SK-N-SH (cell line): ENCODE measurements around the gene NEAT1. TPM values are rescaled to one million over a fixed set of nuclear protein-coding genes. Genes with fewer than 3 reads are reported as not detected.

Source experiments
- CHD2 ChIP-seq: fragments of 150-350 bp; IDR thresholded peaks from 2 replicates; pipeline ENCODE4 v1.6.1; 2018; ENCODE audit warnings: low read length; ENCODE audit not compliant: partially characterized antibody
- EP300 ChIP-seq, 2 experiments: IDR thresholded peaks; 2 replicates each; pipeline versions ENCODE4 v1.4.0 to v1.6.1; 2012; ENCODE audit warnings: borderline replicate concordance in 1 of 2, low read depth in 1 of 2, low read length in 1 of 2
- FOXJ3 ChIP-seq: sonication (generic); formaldehyde crosslinking; IDR thresholded peaks from 2 replicates; pipeline ENCODE4 v1.5.1; 2020; ENCODE audit warnings: mild to moderate bottlenecking, missing genetic modification reagents
- GABPA ChIP-seq: IDR thresholded peaks from 2 replicates; pipeline ENCODE4 v1.4.0; 2012; ENCODE audit warnings: low read depth, mild to moderate bottlenecking
- GATA2 ChIP-seq: sonication (generic); formaldehyde crosslinking; IDR thresholded peaks from 2 replicates; pipeline ENCODE4 v1.5.0; 2020; ENCODE audit warnings: mild to moderate bottlenecking, missing genetic modification reagents
- IRF3 ChIP-seq: fragments of 150-350 bp; IDR thresholded peaks from 2 replicates; pipeline ENCODE4 v1.6.1; 2016; ENCODE audit warnings: mild to moderate bottlenecking, low read depth, low read length
- JUND ChIP-seq: IDR thresholded peaks from 2 replicates; pipeline ENCODE4 v1.4.0; 2012
- MXI1 ChIP-seq: IDR thresholded peaks from 2 replicates; pipeline ENCODE4 v1.6.1; 2012; ENCODE audit warnings: mild to moderate bottlenecking, low read depth, low read length, improper control_type of control experiment
- NFIC ChIP-seq: IDR thresholded peaks from 2 replicates; pipeline ENCODE4 v1.4.0; 2012; ENCODE audit warnings: borderline replicate concordance
- NRF1 ChIP-seq: IDR thresholded peaks from 2 replicates; pipeline ENCODE4 v1.6.1; 2012; ENCODE audit warnings: low read depth, mild to moderate bottlenecking, low read length
- POLR2AphosphoS5 ChIP-seq: IDR thresholded peaks from 2 replicates; pipeline ENCODE4 v1.6.1; 2012; ENCODE audit warnings: low read depth, low read length
- RAD21 ChIP-seq: IDR thresholded peaks from 2 replicates; pipeline ENCODE4 v1.6.1; 2012; ENCODE audit warnings: mild to moderate bottlenecking, low read length
- RCOR1 ChIP-seq: fragments of 150-350 bp; IDR thresholded peaks from 2 replicates; pipeline ENCODE4 v1.6.1; 2017; ENCODE audit warnings: antibody characterized with exemption, low read length
- RFX5 ChIP-seq: IDR thresholded peaks from 2 replicates; pipeline ENCODE4 v1.6.1; 2012; ENCODE audit warnings: mild to moderate bottlenecking, improper control_type of control experiment, low read length
- TAF1 ChIP-seq: IDR thresholded peaks from 2 replicates; pipeline ENCODE4 v1.6.1; 2012; ENCODE audit warnings: low read depth, mild to moderate bottlenecking, low read length, moderate library complexity, borderline replicate concordance
- TCF12 ChIP-seq: IDR thresholded peaks from 2 replicates; pipeline ENCODE4 v1.4.0; 2012
- TEAD4 ChIP-seq: IDR thresholded peaks from 2 replicates; pipeline ENCODE4 v1.4.0; 2012; ENCODE audit warnings: mild to moderate bottlenecking, borderline replicate concordance; ENCODE audit not compliant: insufficient read depth
- USF1 ChIP-seq: IDR thresholded peaks from 2 replicates; pipeline ENCODE4 v1.4.0; 2012; ENCODE audit warnings: low read depth, borderline replicate concordance
- USF2 ChIP-seq: fragments of 150-350 bp; IDR thresholded peaks from 2 replicates; pipeline ENCODE4 v1.6.1; 2017; ENCODE audit warnings: antibody characterized with exemption, low read length, low read depth, borderline replicate concordance
- polyA plus RNA-seq, 3 experiments: library from polyadenylated mRNA; depleted of rRNA; stranded (reverse); fragments of >200 nt; gene quantifications; 2 replicates each; pipeline ENCODE4 v1.2.3, GENCODE V29; 2012
- TF ChIP-seq, protein P1 (sequence below): IDR thresholded peaks from 2 replicates; pipeline ENCODE4 v1.4.0; 2012; ENCODE audit warnings: low read depth, borderline replicate concordance
- TF ChIP-seq, protein P2 (sequence below): fragments of 200-600 bp; sonication (generic); IDR thresholded peaks from 2 replicates; pipeline ENCODE4 v1.6.1; 2017; ENCODE audit warnings: antibody characterized with exemption, mild to moderate bottlenecking, moderate library complexity
- TF ChIP-seq, protein P3 (sequence below): IDR thresholded peaks from 2 replicates; pipeline ENCODE4 v1.4.0; 2012; ENCODE audit warnings: low read depth

Gene NEAT1
- polyA plus RNA-seq, 1 of the 3 experiments (the other 2 are of a cell fraction), result 435 TPM

DNA sequence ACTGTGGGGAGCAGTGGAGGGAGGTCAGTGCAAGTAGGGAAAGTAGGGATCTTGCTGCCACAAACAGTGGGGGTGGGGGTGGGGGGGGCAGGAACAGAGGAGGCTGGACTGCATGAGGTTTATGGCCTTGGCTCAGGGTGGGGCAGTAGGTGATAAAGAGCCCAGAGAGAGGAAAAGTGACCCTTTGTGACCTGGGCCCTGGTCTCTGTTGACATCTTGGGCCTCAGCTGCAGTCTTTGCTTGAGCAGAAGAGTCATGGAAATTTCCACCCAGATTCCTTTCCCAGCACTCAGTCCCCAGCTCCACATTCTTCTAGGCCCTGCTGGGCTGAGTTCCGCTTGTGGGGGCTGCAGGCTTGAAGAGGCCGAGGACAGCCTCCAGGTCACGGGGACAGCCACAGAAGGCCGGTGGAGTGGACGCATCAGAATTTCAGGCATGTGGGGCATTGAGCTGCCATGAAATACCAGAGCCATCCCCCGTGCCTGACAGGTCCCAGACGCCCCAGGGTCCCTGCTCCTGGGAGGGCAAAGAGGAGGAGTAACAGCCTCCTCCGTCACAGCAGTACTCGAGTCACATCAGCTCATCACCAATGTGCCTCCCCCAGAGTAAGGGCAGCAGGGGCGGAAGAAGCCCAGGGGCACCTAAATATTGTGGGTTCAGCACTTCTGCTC lies 66.6 kb downstream of the NEAT1 start (continued):
- TF ChIP-seq USF2, result no peak
- TF ChIP-seq GATA2, result no peak
- no peak for TF ChIP-seq GABPA
- TF ChIP-seq RCOR1, result no peak
- TF ChIP-seq, protein P1, sequence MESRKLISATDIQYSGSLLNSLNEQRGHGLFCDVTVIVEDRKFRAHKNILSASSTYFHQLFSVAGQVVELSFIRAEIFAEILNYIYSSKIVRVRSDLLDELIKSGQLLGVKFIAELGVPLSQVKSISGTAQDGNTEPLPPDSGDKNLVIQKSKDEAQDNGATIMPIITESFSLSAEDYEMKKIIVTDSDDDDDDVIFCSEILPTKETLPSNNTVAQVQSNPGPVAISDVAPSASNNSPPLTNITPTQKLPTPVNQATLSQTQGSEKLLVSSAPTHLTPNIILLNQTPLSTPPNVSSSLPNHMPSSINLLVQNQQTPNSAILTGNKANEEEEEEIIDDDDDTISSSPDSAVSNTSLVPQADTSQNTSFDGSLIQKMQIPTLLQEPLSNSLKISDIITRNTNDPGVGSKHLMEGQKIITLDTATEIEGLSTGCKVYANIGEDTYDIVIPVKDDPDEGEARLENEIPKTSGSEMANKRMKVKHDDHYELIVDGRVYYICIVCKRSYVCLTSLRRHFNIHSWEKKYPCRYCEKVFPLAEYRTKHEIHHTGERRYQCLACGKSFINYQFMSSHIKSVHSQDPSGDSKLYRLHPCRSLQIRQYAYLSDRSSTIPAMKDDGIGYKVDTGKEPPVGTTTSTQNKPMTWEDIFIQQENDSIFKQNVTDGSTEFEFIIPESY, result no peak
- peak; percentile 40; the same call in 1 of the 2 replicates for TF ChIP-seq TAF1
- TF ChIP-seq, protein P2, sequence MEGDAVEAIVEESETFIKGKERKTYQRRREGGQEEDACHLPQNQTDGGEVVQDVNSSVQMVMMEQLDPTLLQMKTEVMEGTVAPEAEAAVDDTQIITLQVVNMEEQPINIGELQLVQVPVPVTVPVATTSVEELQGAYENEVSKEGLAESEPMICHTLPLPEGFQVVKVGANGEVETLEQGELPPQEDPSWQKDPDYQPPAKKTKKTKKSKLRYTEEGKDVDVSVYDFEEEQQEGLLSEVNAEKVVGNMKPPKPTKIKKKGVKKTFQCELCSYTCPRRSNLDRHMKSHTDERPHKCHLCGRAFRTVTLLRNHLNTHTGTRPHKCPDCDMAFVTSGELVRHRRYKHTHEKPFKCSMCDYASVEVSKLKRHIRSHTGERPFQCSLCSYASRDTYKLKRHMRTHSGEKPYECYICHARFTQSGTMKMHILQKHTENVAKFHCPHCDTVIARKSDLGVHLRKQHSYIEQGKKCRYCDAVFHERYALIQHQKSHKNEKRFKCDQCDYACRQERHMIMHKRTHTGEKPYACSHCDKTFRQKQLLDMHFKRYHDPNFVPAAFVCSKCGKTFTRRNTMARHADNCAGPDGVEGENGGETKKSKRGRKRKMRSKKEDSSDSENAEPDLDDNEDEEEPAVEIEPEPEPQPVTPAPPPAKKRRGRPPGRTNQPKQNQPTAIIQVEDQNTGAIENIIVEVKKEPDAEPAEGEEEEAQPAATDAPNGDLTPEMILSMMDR, result no peak
- TF ChIP-seq RAD21, result no peak
- TF ChIP-seq EP300 (IDR thresholded peaks at IDR 0.05; ENCODE audit: borderline replicate concordance in 1 of 2, low read depth in 1 of 2, low read length in 1 of 2), result peak; percentile 10 to 79; a peak in 1 of 4 replicates
- TF ChIP-seq IRF3, result no peak
- TF ChIP-seq, protein P3, sequence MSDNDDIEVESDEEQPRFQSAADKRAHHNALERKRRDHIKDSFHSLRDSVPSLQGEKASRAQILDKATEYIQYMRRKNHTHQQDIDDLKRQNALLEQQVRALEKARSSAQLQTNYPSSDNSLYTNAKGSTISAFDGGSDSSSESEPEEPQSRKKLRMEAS, result peak; percentile 41
- TF ChIP-seq MXI1, result no peak
- peak; percentile 66; the same call in 1 of the 2 replicates for TF ChIP-seq USF1
- TF ChIP-seq POLR2AphosphoS5, result no peak
- peak; percentile 88 for TF ChIP-seq TEAD4
- no peak for TF ChIP-seq CHD2
- TF ChIP-seq JUND, result peak; percentile 17
- peak; percentile 82 for TF ChIP-seq TCF12
- no peak for TF ChIP-seq FOXJ3 (CRISPR knock-in tag)
- TF ChIP-seq NRF1, result no peak
- peak; percentile 31; the same call in 1 of the 2 replicates for TF ChIP-seq NFIC
- no peak for TF ChIP-seq RFX5
- TF ChIP-seq, all 33 proteins: peak for 14
